Breast epithelium (tissue), 4 donors: ENCODE results near the gene GPC3. TPM values are rescaled to one million over a fixed set of nuclear protein-coding genes. Genes with fewer than 3 reads are reported as not detected.

Source experiments
- DNase-seq, 2 donors: peaks; one replicate each; pipeline ENCODE4 v3.0.0-alpha.2; 2019; ENCODE audit warnings: low spot score in 2 of 2
- H3K27ac ChIP-seq, 2 donors: fragments of 200-600 bp; sonication (generic) in 1 of 2; one replicate each; pipeline ENCODE4 v1.5.1; 2016 to 2019; ENCODE audit warnings: mild to moderate bottlenecking in 1 of 2
- H3K27me3 ChIP-seq, 2 donors: fragments of 200-600 bp; sonication (generic) in 1 of 2; one replicate each; pipeline versions ENCODE4 v1.5.1 to v1.6.0; 2017 to 2019; ENCODE audit warnings: control low read depth in 1 of 2, mild to moderate bottlenecking in 1 of 2
- H3K36me3 ChIP-seq: fragments of 200-600 bp; one replicate; pipeline ENCODE4 v1.5.1; 2019
- H3K4me1 ChIP-seq, 2 donors: fragments of 200-600 bp; sonication (generic); one replicate each; pipeline ENCODE4 v1.5.1; 2016 to 2019; ENCODE audit warnings: control low read depth in 1 of 2
- H3K4me3 ChIP-seq, 3 donors: fragments of 200-600 bp; sonication (generic); 1 replicate in 2 of 3; 2 replicates in 1 of 3; pipeline ENCODE4 v1.5.1; 2016 to 2019; ENCODE audit warnings: mild to moderate bottlenecking in 3 of 3, moderate library complexity in 2 of 3
- H3K9me3 ChIP-seq, 2 donors: fragments of 200-600 bp; sonication (generic) in 1 of 2; one replicate each; pipeline ENCODE4 v1.5.1; 2016 to 2019; ENCODE audit warnings: control low read depth in 1 of 2
- CTCF ChIP-seq, 3 donors: fragments of 450-650 bp; IDR thresholded peaks; one replicate each; pipeline ENCODE4 v1.5.1; 2016 to 2017; ENCODE audit warnings: antibody characterized with exemption in 3 of 3, mild to moderate bottlenecking in 3 of 3, moderate library complexity in 3 of 3
- POLR2A ChIP-seq: fragments of 450-650 bp; IDR thresholded peaks from one replicate; pipeline ENCODE4 v1.6.1; 2016; ENCODE audit warnings: antibody characterized with exemption, mild to moderate bottlenecking, moderate library complexity
- POLR2AphosphoS5 ChIP-seq, 3 donors: sonication (generic); formaldehyde crosslinking; IDR thresholded peaks; one replicate each; pipeline ENCODE4 v1.6.1; 2017; ENCODE audit warnings: antibody characterized with exemption in 3 of 3
- intact Hi-C: fragments of 100-400 bp; cut with DNase I; formaldehyde crosslinking; loops from one replicate; pipeline ENCODE4 v1.15.1; 2023; ENCODE audit warnings: low total_unique reads
- total RNA-seq, 3 donors: library from RNA; depleted of rRNA; stranded (reverse); fragments of >200 nt; gene quantifications; one replicate each; pipeline ENCODE4 v1.1.0, GENCODE V29; 2016

Gene GPC3
- total RNA-seq, 3 donors from 2014 or later = 29.7 to 99.2 (median 89.1) TPM

GRCh38 chrX:133607419-133608348, 377.7 kb downstream of the GPC3 start:
- Histone ChIP-seq H3K27ac (peak overlapping the region in 1 of 2 donors; percentile 27), H3K27me3 (peaks cover 0 to 30% of the 10 kb centered on the region in 2 donors), H3K4me3 (no peak overlapping the region), H3K36me3 (no peaks in the 10 kb centered on the region), H3K9me3 (no peaks in the 10 kb centered on the region), H3K4me1 (no peaks in the 10 kb centered on the region)
- TF ChIP-seq POLR2A (no peak), CTCF (IDR thresholded peaks at IDR 0.05) (no peak), POLR2AphosphoS5 (IDR thresholded peaks at IDR 0.05) (no peak)
- no peak for DNase-seq
- intact Hi-C loops = no loop called here

GRCh38 chrX:133606990-133607389, 378.4 kb downstream of the GPC3 start:
- H3K36me3 ChIP-seq = no peaks in the 10 kb centered on the region
- intact Hi-C loops = no loop called here
- no peak overlapping the region for H3K27ac ChIP-seq
- H3K9me3 ChIP-seq = no peaks in the 10 kb centered on the region
- DNase-seq = no peak
- H3K4me3 ChIP-seq = no peak overlapping the region
- H3K4me1 ChIP-seq = no peaks in the 10 kb centered on the region
- H3K27me3 ChIP-seq = peaks cover 0 to 32% of the 10 kb centered on the region in 2 donors
- no peak for TF ChIP-seq POLR2A

GRCh38 chrX:133604801-133605200, 380.6 kb downstream of the GPC3 start:
- intact Hi-C loops = no loop called here
- H3K9me3 ChIP-seq = no peaks in the 10 kb centered on the region
- H3K4me1 ChIP-seq = no peaks in the 10 kb centered on the region
- DNase-seq = no peak
- TF ChIP-seq POLR2A (no peak), POLR2AphosphoS5 (IDR thresholded peaks at IDR 0.05) (no peak), CTCF (IDR thresholded peaks at IDR 0.05) (no peak)
- H3K27ac ChIP-seq = no peak overlapping the region
- no peak overlapping the region for H3K4me3 ChIP-seq
- H3K36me3 ChIP-seq = no peaks in the 10 kb centered on the region
- peaks cover 0 to 38% of the 10 kb centered on the region in 2 donors for H3K27me3 ChIP-seq

- no peak for TF ChIP-seq CTCF (IDR thresholded peaks at IDR 0.05)
- no peak for TF ChIP-seq POLR2A
- no peak for TF ChIP-seq POLR2AphosphoS5 (IDR thresholded peaks at IDR 0.05)
- H3K9me3 ChIP-seq = no peaks in the 10 kb centered on the region
- H3K4me1 ChIP-seq = no peaks in the 10 kb centered on the region
- DNase-seq = no peak
- H3K36me3 ChIP-seq = no peaks in the 10 kb centered on the region
- intact Hi-C loops = no loop called here
- no peak overlapping the region for H3K27ac ChIP-seq
- no peak overlapping the region for H3K4me3 ChIP-seq
- H3K27me3 ChIP-seq = peaks cover 0 to 38% of the 10 kb centered on the region in 2 donors
These were observed 382.5 kb downstream of the GPC3 start for GRCh38 chrX:133602881-133603280.

GRCh38 chrX:133601116-133601515, 384.3 kb downstream of the GPC3 start:
- intact Hi-C loops = no loop called here
- Histone ChIP-seq H3K4me1 (no peaks in the 10 kb centered on the region), H3K9me3 (no peaks in the 10 kb centered on the region), H3K4me3 (no peak overlapping the region), H3K27ac (no peak overlapping the region), H3K36me3 (no peaks in the 10 kb centered on the region), H3K27me3 (peaks cover 0 to 35% of the 10 kb centered on the region in 2 donors)
- DNase-seq = no peak
- TF ChIP-seq CTCF (IDR thresholded peaks at IDR 0.05) = no peak
- no peak for TF ChIP-seq POLR2AphosphoS5 (IDR thresholded peaks at IDR 0.05)
- no peak for TF ChIP-seq POLR2A
